HG03097 (cell line): ENCODE data around the gene PVR.

ENCODE experiments used
- ATAC-seq: cut with Tn5 transposase; IDR thresholded peaks from one replicate; pipeline ENCODE4 v1.9.1; 2021; ENCODE audit not compliant: unreplicated experiment, low FRiP score

Gene PVR

GRCh38 chr19:44642377-44642776 lies 1.3 kb upstream of the PVR start:
- ATAC-seq: no peak

- ATAC-seq: no peak
These were observed 799 bp downstream of the PVR start for GRCh38 chr19:44644402-44645016.

DNA sequence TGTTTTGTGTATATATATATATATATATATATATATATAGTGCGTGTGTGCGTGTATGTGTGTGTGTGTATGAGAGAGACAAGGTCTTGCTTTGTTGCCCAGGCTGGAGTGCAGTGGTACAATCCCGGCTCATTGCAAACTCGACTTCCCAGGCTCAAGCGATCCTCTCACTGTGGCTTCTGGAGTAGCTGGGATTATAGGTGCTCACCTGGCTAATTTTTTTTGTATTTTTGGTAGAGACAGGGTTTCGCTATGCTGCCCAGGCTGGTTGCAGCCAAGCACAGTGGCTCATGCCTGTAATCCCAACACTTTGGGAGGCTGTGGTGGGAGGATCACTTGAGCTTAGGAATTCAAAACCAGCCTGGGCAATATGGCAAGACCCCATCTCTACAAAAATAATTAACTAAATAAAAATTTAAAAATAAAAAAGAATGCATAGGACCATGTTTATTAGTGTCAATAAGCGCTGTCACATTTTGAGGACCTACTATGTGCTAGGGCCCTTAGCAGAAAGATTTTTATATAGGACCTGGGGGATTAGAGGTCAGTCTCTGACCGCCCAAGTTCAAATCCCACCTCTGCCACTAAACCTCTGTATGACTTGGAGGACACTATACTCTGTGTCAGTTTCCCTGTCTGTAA lies 1.8 kb downstream of the PVR start:
- ATAC-seq: no peak

GRCh38 chr19:44646049-44646416 lies 2.3 kb downstream of the PVR start:
- ATAC-seq: no peak

DNA sequence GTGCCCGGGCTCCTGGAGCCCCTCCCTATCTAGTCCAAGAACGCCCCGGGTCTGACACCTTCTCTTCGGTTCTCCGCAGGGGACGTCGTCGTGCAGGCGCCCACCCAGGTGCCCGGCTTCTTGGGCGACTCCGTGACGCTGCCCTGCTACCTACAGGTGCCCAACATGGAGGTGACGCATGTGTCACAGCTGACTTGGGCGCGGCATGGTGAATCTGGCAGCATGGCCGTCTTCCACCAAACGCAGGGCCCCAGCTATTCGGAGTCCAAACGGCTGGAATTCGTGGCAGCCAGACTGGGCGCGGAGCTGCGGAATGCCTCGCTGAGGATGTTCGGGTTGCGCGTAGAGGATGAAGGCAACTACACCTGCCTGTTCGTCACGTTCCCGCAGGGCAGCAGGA lies 3.4 kb downstream of the PVR start:
- no peak for ATAC-seq

- no peak for ATAC-seq
These were observed 5.0 kb downstream of the PVR start for GRCh38 chr19:44648631-44649251.

GRCh38 chr19:44649578-44650145 lies 6.0 kb downstream of the PVR start:
- no peak for ATAC-seq

DNA sequence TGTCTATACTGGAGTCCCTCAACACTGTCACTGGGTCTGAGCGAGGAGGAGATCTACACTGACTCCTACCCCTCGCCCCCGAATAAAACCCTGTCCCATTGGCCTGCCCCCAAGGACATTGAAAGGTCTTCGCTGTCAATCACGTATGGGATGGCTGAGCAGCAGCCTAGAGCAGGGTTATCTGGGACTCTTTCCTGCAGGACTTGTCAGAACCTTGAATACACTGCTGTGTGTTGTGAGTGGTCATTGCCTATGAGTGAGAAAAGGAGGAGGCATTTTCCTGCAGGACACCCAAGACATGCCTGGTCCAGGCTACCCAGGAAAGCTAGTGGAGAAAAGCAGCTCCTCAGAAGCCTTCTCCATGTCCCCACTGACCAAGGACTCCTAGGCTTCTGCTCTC lies 9.6 kb downstream of the PVR start:
- ATAC-seq: no peak

- ATAC-seq: peak; percentile 73
These were observed 10.5 kb downstream of the PVR start for GRCh38 chr19:44653977-44654774.

DNA sequence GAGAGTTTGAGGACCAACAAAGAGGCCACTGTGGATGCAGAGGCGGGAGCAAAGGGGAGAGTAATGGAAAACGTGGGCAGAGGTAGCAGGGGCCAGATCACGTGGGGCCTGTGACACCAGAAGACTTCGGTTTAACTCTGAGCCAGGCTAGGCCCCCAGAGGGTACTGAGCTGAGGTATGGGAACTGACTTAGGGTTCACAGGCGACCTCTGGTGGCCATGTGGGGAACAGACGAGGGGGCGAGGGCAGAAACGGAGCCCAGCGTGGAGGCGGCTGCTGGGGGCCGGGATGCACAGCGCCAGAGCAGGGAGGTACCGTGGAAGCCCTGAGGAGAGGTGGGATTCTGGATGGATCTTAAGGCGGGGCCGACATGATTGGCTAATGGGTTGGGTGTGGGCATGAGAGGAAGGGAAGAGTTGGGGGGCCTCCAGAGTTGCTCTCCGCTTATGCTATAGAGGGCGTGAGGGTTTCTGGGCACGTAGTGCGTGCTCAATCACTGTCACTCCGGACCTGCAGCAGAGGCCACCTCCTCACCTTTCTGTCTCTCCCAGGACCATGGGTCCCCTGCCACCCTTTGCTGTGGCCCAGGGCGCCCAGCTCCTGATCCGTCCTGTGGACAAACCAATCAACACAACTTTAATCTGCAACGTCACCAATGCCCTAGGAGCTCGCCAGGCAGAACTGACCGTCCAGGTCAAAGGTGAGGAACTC lies 13.7 kb downstream of the PVR start:
- no peak for ATAC-seq

GRCh38 chr19:44658069-44658733 lies 14.5 kb downstream of the PVR start:
- no peak for ATAC-seq

GRCh38 chr19:44660081-44660480 lies 16.4 kb downstream of the PVR start:
- no peak for ATAC-seq

DNA sequence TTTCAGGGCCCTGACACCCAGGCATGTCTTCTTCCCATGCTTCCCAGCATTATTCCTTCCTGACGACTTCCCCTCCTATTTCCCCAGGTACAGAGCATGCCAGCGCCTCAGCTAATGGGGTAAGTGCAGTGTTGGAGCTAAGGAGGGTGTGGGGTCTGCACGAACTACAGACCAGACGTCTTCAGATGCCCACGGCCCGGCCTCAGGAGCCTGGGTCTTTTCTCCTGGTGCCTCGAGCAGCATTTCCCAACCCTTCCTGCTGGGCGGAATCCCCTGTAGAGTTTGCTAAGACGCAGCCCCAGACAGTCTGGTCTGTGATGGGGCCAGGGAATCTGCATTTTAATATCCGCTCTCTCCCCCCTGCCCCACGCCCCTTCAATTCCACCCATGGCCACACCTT lies 17.5 kb downstream of the PVR start:
- ATAC-seq: no peak

DNA sequence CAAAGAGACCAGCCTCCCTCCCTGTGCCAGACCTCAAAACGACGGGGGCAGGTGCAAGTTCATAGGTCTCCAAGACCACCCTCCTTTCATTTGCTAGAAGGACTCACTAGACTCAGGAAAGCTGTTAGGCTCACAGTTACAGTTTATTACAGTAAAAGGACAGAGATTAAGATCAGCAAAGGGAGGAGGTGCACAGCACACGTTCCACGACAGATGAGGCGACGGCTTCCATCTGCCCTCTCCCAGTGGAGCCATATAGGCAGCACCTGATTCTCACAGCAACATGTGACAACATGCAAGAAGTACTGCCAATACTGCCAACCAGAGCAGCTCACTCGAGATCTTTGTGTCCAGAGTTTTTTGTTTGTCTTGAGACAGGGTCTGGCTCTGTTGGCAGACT lies 18.2 kb downstream of the PVR start:
- no peak for ATAC-seq

DNA sequence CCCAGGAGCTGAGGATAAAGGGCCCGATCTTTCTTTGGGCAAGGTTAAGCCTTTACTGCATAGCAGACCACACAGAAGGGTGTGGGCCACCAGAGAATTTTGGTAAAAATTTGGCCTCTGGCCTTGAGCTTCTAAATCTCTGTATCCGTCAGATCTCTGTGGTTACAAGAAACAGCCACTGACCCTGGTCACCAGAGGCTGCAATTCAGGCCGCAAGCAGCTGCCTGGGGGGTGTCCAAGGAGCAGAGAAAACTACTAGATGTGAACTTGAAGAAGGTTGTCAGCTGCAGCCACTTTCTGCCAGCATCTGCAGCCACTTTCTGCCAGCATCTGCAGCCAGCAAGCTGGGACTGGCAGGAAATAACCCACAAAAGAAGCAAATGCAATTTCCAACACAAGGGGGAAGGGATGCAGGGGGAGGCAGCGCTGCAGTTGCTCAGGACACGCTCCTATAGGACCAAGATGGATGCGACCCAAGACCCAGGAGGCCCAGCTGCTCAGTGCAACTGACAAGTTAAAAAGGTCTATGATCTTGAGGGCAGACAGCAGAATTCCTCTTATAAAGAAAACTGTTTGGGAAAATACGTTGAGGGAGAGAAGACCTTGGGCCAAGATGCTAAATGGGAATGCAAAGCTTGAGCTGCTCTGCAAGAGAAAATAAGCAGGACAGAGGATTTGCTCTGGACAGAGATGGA lies 19.1 kb downstream of the PVR start:
- ATAC-seq: no peak

DNA sequence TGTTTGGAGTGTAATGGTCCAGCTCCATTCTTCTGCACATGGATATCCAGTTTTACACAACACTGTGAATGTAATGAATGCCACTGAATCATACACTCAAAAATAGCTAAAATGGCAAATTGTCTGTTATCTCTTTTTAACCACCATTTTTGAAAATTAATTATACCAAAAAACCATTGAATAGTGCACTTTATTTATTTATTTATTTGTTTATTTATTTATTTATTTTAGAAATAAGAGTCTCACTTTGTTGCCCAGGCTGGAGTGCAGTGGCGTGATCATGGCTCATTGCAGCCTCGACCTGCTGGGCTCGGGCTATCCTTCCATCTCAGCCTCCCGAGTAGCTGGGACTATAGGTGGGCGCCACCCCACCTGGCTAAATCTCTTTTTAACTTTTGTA lies 20.3 kb downstream of the PVR start:
- ATAC-seq: no peak

DNA sequence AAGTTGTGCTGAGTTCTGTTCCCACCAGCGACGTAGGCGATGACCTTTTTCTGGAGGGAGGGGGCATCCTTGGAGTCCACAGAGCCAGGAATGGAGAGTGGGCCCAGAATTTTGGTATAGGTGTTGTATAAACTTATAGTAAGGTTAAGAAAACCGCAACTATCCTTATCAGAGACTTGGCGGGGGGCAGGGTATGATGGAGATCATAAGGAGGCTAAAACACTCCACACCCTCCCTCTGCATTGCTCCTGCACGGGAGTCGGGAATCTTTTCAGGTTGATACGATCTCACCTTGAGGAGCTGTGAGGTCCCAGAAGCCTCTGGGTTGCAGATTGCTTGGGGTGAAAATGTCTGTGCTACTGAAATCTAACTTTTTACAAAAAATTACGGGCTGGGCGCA lies 21.3 kb downstream of the PVR start:
- no peak for ATAC-seq

DNA sequence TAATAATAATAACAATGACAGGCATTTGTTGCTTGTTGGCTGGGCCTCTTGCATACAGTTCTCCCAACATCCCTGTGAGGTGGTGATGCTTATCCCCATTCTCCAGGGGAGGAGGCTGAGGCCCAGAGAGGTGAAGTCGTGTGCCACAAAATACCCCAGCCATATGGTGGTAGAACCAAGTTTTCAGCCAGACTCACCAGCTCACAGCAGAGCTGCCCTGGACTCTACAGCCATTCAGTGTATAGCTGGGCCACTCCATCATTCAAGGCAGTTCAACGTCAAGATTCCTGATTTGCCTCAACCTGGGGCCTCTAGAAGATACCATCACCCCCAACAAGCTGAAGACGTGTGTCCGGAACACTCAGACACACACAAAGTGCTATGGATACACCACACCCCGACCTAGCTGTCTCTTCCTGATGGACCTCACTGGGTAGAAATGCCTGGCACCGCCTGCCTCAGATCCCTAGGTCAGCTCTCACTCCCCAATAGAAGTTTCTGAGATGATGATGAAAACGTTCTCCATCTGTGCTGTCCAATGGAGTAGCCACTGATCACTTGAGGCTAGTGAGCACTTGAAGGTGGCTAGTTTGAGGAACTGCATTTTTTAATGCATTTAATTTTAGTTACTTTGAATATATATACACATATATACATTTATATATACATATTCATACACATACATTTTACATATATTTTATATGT lies 23.3 kb downstream of the PVR start:
- ATAC-seq: no peak
